WTC11 (cell line): ENCODE results near the gene CELF1. TPM values are rescaled to one million over a fixed set of nuclear protein-coding genes. Genes with fewer than 3 reads are reported as not detected.
A peak's percentile ranks its signal among the peaks of the same experiment; 100 is the strongest.

Source experiments
- ATAC-seq: fragments of 200-7000 bp; cut with Tn5 transposase; 2 replicates; pipeline ENCODE4 v1.10.0; 2021; ENCODE audit warnings: mild to moderate bottlenecking, moderate library complexity
- CTCF ChIA-PET: fragments of 300-600 bp; sonication (Branson Sonifier 250); formaldehyde crosslinking; loops from one replicate; lab custom pipeline; 2021; ENCODE audit warnings: antibody characterized with exemption; lab: Charles Lee
- POLR2A ChIA-PET: fragments of 350-600 bp; sonication (Branson Sonifier 250); formaldehyde crosslinking; loops from one replicate; lab custom pipeline; 2021; ENCODE audit warnings: antibody characterized with exemption; lab: Charles Lee
- DNase-seq: peaks from one replicate; pipeline ENCODE4 v3.0.0; 2021; ENCODE audit warnings: low spot score
- H3K27ac Mint-ChIP-seq: 2 replicates; pipeline ENCODE4 v1.8.0; 2021; ENCODE audit warnings: mixed read lengths
- H3K27me3 Mint-ChIP-seq: 2 replicates; pipeline ENCODE4 v1.8.0; 2021; ENCODE audit warnings: low read depth, mild to moderate bottlenecking, moderate library complexity, mixed read lengths
- H3K36me3 Mint-ChIP-seq: 2 replicates; pipeline ENCODE4 v1.8.0; 2021; ENCODE audit warnings: mixed read lengths
- H3K4me1 Mint-ChIP-seq: 2 replicates; pipeline ENCODE4 v1.8.0; 2022; ENCODE audit warnings: mixed read lengths
- H3K4me3 Mint-ChIP-seq: 2 replicates; pipeline ENCODE4 v1.8.0; 2021; ENCODE audit warnings: mild to moderate bottlenecking, moderate library complexity, mixed read lengths
- H3K9me3 Mint-ChIP-seq: 2 replicates; pipeline ENCODE4 v1.8.0; 2021; ENCODE audit warnings: mixed read lengths
- ATF1 ChIP-seq: sonication (generic); formaldehyde crosslinking; IDR thresholded peaks from 2 replicates; pipeline ENCODE4 v1.8.1; 2023; ENCODE audit warnings: mild to moderate bottlenecking, moderate library complexity, missing genetic modification reagents
- ATF3 ChIP-seq: sonication (generic); formaldehyde crosslinking; conservative IDR thresholded peaks from 2 replicates; pipeline ENCODE4 v1.8.1; 2022; ENCODE audit warnings: mild to moderate bottlenecking, missing genetic modification reagents
- ATF6 ChIP-seq: sonication (generic); formaldehyde crosslinking; IDR thresholded peaks from 2 replicates; pipeline ENCODE4 v1.8.1; 2023; ENCODE audit warnings: mild to moderate bottlenecking, missing genetic modification reagents
- ESRRA ChIP-seq: sonication (generic); formaldehyde crosslinking; IDR thresholded peaks from 2 replicates; pipeline ENCODE4 v1.8.1; 2022; ENCODE audit warnings: mild to moderate bottlenecking, missing genetic modification reagents, borderline replicate concordance
- FOXP4 ChIP-seq: sonication (generic); formaldehyde crosslinking; IDR thresholded peaks from 2 replicates; pipeline ENCODE4 v1.8.0; 2022; ENCODE audit warnings: mild to moderate bottlenecking, missing genetic modification reagents
- GABPB1 ChIP-seq: sonication (generic); formaldehyde crosslinking; IDR thresholded peaks from 2 replicates; pipeline ENCODE4 v1.8.1; 2023; ENCODE audit warnings: mild to moderate bottlenecking, missing genetic modification reagents
- MAX ChIP-seq: sonication (generic); formaldehyde crosslinking; IDR thresholded peaks from 2 replicates; pipeline ENCODE4 v1.8.0; 2022; ENCODE audit warnings: mild to moderate bottlenecking, missing genetic modification reagents
- NFATC4 ChIP-seq: fragments of 250-450 bp; sonication (Bioruptor Pico); IDR thresholded peaks from 2 replicates; pipeline ENCODE4 v1.9.0; 2021; ENCODE audit warnings: mild to moderate bottlenecking
- NR2C2 ChIP-seq: sonication (generic); formaldehyde crosslinking; IDR thresholded peaks from 2 replicates; pipeline ENCODE4 v1.8.0; 2022; ENCODE audit warnings: mild to moderate bottlenecking, missing genetic modification reagents
- PRDM15 ChIP-seq: sonication (generic); formaldehyde crosslinking; IDR thresholded peaks from 2 replicates; pipeline ENCODE4 v1.8.0; 2022; ENCODE audit warnings: missing genetic modification reagents
- RORB ChIP-seq: fragments of 250-450 bp; sonication (Bioruptor Pico); IDR thresholded peaks from 2 replicates; pipeline ENCODE4 v1.9.0; 2021; ENCODE audit warnings: mild to moderate bottlenecking
- TEAD4 ChIP-seq: sonication (generic); formaldehyde crosslinking; IDR thresholded peaks from 2 replicates; pipeline ENCODE4 v1.8.0; 2022; ENCODE audit warnings: mild to moderate bottlenecking, missing genetic modification reagents
- ZNF219 ChIP-seq: sonication (generic); formaldehyde crosslinking; IDR thresholded peaks from 2 replicates; pipeline ENCODE4 v1.8.0; 2023; ENCODE audit warnings: missing genetic modification reagents, mild to moderate bottlenecking, borderline replicate concordance
- ZNF317 ChIP-seq: sonication (generic); formaldehyde crosslinking; IDR thresholded peaks from 2 replicates; pipeline ENCODE4 v1.8.1; 2023; ENCODE audit warnings: low read depth, mild to moderate bottlenecking, moderate library complexity, missing genetic modification reagents, borderline replicate concordance
- ZNF532 ChIP-seq: fragments of 250-450 bp; sonication (Bioruptor Pico); IDR thresholded peaks from 2 replicates; pipeline ENCODE4 v1.9.0; 2021; ENCODE audit warnings: mild to moderate bottlenecking, borderline replicate concordance
- total RNA-seq: library from RNA; stranded (reverse); gene quantifications from 3 replicates; pipeline ENCODE4 v1.2.3, GENCODE V29; 2021

Gene CELF1
- total RNA-seq, 1 experiment from 2014 or later, result 177 TPM

- no peak for TF ChIP-seq ATF6 (CRISPR knock-in tag)
- TF ChIP-seq RORB (CRISPR knock-in tag), result no peak
- TF ChIP-seq PRDM15 (CRISPR knock-in tag), result no peak
- TF ChIP-seq TEAD4 (CRISPR knock-in tag), result no peak
- TF ChIP-seq ESRRA (CRISPR knock-in tag), result no peak
- TF ChIP-seq ATF1, result no peak
- no peak for TF ChIP-seq ATF3 (CRISPR knock-in tag)
These were observed 53.3 kb downstream of the CELF1 start (continued) for GRCh38 chr11:47499614-47500013.

- ChIA-PET CTCF (interaction anchor here (0.9 to 1.8 kb wide), 3 partner anchors 13 to 54 kb away, joined by 4 to 6 read pairs (median 5); no protein-coding TSS in a partner anchor), POLR2A (interaction anchor here (0.6 kb wide), 1 partner anchor 37 kb away, joined by 3 read pairs; no protein-coding TSS in a partner anchor)
- DNase-seq, result no peak
- no peak for ATAC-seq
- Mint-ChIP-seq H3K4me1 (peaks cover 58% of the 10 kb centered on the region), H3K27ac (peak overlapping the region; percentile 87), H3K36me3 (no peaks in the 10 kb centered on the region), H3K27me3 (no peaks in the 10 kb centered on the region), H3K4me3 (no peak overlapping the region), H3K9me3 (no peaks in the 10 kb centered on the region)
- no peak for TF ChIP-seq MAX
- TF ChIP-seq FOXP4 (CRISPR knock-in tag), result no peak
- no peak for TF ChIP-seq ZNF317 (CRISPR knock-in tag)
- no peak for TF ChIP-seq ZNF532 (CRISPR knock-in tag)
- no peak for TF ChIP-seq GABPB1 (CRISPR knock-in tag)
- TF ChIP-seq NR2C2, result no peak
- TF ChIP-seq ZNF219 (CRISPR knock-in tag), result no peak
- TF ChIP-seq NFATC4 (CRISPR knock-in tag), result no peak
These were observed 53.8 kb downstream of the CELF1 start for GRCh38 chr11:47499161-47499560.
